HG03097 (cell line): Measurements from ENCODE around the gene SLC25A22.

Experiments
- ATAC-seq: cut with Tn5 transposase; IDR thresholded peaks from one replicate; pipeline ENCODE4 v1.9.1; 2021; ENCODE audit not compliant: unreplicated experiment, low FRiP score

Gene SLC25A22

DNA sequence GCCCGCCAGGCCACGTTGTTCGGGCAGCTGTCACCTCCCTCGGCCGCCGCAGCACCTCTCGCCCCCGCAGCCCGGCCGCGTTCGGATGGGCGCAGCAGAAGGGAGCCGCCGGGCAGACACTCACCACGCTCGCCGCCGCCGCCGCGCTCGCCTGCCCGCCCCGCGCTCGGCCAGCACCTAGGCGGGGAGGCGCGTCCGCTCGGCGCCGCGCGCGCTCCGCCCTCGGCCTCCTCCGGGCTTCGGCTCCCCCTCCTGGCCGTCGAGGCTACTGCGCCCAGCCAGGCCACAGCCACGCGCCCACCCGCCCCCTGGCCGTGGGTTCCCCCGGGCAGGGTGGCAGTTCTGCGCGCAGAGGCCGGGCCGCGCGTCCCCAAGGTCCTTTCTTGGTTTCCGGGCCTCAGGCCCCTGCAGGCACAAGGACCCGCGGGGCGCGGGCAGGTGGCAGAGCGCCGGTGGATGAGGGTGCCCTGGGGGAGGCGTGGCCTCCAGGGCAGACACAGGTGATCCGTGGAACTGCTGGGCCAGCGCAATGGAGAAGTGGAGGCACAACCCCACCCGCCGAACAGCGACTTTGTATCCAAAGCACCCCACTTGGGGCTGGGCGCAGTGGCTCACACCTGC, at the start of gene SLC25A22:
SLC25A22 (minus strand) TSS at position 189 of the 621 bp plus-strand sequence. CDS start 3,275 bp downstream, outside the sequence.
- peak; percentile 53 for ATAC-seq

DNA sequence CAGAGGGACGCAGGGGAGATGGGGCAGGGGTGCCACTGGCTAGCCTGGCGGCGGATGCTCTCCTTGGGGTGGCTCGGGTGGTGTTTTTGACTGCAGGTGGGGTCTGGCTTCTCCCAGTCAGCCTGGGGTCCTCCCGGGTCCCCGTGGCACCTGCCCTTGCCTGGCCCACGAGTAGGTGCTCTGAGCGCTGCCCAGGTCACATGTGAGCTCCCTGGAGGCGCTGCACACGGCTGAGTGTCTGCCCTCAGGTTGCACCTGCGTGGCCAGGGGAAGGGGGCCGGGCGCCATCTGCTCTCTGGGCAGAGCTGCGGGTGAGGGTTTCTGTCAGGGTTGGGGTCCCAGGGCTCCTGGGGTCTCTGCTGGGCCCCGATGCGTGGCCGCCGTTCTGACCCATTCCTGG, 49.8 kb upstream of the SLC25A22 start:
- ATAC-seq = no peak

DNA sequence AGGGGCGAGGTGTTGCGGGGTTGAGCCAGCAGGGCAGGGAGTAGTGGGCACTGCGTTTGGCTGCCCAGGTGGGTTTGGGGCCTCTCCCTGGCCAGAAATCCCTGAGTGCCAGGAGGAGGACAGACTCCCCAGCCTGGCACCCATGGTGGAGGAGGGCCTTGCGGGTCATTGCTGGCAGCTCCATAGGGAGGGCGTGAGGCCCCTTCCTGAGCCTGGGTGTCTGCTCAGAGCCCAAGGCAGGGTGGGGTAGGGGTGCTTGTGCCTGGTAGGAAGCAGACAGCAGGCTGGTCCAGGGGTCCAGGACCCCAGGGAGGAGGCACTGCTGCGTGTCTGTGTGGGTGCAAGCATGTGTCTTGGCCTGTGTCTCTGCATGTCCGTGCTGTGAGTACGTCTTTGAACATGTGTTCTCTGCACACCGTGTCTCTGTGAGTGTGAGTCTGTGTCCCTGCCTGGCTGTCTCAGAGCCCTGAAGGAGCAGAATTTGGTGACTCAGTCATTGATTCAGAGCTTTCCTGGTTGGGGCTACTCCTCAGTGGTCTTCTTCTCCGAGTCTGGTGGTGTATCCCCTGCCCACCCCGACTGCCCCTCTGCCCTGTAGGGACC, 48.5 kb upstream of the SLC25A22 start:
- no peak for ATAC-seq

DNA sequence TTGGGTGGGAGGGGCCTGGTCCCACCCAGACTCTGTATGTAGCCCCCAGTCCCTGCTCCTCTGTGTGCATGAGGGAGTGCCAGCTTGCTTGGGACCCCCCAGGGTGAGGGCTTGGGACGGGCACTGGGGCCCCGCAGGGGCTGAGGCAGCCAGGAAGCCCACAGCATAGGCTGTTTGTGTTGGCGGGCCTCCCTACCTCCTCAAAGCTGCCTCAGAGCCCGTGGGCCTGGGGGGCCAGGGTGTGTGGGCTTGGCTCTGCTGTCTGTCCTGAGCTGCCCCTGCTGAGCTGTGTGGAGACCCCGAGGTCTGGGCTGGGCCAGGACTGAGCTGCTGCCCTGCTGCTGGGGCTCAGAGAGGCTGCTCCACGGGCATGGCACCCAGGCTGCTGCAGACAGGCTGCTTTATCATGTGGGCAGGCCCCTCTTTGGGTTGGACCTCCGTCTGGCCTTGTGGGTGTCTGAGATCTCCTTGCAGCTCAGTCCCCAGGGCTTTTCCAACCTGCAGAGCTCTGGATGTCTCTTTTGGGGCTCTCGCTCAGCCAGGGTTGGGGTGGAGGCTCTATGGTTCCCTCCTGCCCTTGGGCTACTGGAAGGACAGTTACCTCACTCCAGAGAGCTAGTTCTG, 47.9 kb upstream of the SLC25A22 start:
- no peak for ATAC-seq

DNA sequence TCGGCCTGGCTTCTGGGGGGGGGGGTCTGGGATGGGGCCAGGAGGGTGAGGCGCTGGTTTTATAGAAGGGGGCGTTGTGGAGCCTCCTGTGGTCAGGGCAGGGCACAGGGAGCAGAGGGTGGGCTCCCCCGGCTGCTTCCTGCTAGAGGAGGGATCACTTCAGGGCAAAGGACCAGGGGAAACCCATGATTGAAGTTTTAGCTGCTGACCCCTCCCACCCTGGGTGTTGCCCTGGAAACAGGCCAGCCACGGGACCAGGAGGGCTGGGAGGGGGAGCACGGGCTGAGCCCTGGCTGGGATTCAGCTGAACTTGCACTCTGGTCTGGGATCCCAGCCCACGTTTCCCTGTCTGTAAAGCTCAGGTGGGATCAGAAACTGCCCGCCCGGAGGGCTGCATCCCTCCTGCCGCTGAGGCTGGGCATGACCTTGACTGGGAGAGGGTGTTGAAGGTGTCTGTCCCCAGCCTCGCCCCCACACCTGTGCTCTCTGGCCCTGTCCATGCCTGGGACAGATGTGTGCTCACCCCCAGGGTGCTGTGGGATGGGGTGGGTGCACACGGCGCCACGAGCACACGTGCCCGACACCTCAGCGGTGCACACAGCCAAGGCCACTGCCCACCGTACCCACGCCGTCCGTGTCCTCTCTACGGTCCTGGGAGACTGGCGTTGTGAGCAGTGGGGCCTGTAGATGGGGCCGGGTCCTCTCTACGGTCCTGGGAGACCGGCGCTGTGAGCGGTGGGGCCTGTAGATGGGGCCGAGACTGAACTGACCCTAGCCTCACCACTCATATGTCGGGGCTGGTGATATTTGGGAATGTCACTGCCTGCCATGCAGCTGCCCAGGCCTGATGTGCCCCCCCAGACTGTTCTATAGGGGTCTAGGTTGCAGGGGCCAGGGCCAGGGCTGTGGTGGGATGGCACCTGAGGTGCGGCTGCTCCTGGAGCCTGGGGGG, 46.9 kb upstream of the SLC25A22 start:
- ATAC-seq = no peak

DNA sequence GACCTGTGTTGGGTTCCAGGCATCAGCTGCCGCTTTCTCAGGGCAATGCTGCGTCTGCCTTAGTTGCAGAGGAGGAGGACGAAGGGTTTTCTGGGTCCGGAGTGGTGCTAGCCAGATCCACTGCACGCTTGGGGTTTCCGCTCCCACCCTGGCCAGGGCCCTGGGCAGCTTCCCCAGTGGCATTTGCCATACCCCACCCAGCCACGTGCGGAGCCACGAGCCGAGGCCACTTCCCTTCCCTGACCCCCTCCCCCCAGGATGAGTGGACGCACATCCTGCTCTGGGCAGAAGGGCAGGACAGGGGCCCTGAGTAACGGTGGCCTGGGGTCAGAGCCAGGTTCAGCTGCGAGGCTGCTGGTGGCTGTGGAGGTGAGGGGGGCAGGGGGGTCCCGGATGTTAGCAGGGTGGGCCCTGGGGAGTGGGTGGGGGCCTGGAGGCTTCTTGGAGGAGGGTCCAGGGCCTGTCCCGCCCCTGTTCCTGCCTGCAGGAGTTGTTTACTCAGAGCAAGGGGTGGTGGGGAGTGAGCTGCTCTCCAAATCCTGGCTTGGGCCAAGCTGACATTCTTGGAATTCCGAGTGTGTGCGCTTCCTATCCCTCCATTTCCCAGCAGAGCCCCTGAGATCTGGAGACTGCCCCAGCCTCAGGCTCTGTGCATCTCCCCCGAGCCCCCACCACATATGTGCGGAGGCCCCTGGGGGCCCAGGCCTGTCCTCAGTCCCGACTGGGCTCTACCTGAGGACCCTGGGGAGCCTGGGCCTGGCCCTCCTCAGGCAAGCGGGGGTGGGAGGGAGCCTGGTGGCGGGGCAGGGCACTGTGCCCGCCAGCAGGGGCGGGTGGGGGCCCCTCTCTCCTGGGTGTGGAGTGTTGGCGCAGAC, 46.0 kb upstream of the SLC25A22 start:
- ATAC-seq = no peak

DNA sequence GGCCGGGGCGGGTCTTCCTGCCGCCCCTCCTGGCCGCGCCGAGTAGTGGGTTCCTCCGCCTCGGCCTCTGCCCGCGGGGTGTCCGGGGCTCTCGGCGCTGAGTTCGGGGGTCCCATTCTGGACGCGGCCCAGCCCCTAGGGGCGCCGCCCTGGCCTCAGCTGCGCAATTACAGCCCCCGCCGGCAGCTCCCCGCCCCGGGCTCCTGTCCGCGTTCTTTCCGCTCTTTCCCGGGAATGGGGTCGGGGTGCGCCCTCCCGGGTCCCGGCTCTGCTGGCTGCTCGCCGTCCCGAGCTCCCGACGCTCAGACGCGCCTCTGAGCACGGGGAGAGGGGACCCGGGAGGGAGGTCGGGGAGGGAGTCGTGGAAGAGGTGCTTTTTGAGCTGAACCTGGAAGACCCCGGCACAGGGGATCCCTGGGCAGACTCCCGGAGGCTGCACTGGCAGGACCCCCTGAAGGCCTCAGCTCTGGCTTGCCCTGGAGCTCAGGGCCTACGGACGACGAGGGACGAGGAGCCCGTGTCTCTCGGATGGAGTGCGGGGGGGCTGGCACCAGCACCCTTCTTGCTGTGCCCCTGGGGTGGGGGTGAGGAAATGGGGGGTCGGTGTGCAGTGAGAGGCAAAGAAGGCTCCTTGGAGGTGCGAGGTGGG, 45.1 kb upstream of the SLC25A22 start:
- no peak for ATAC-seq

DNA sequence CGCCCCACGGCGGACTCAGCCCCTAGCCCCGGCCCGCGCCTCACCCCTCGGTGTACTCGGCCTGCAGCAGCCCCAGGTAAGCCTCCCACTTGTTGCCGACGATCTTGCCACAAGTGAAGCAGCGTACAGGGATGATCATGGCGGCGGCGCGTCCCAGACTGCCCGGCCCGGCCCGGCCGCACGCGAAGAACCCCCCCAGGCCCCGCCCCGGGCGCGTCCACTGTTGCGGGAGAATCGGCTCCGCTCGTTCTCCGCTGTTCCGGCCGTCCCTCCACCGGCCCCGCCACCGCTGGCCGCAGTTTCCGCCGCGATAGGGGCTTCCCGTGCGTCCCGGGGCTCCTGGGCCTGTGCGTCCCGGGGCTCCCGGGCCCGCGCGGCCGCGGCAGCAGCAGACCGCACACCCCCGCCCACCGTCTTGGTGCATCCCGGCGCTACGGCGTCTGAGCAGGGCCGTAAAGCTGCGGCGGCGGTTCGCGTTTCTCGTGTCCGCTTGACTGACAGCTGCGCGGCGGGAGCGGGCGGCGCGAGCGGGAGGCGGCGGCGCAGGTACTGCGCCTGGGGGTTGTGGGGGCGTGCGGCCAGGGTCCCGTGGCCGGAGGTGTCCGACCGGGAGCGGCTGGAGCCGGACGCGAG, 44.4 kb upstream of the SLC25A22 start, which contains the start of the genes POLR2L and TSPAN4:
POLR2L (minus strand) TSS at position 160 of the 633 bp plus-strand sequence; CDS start at position 139, 21 bp downstream.
TSPAN4 (plus strand) TSS at position 483 of the 633 bp plus-strand sequence. CDS start 7,453 bp downstream, outside the sequence.
- ATAC-seq = peak; percentile 49

DNA sequence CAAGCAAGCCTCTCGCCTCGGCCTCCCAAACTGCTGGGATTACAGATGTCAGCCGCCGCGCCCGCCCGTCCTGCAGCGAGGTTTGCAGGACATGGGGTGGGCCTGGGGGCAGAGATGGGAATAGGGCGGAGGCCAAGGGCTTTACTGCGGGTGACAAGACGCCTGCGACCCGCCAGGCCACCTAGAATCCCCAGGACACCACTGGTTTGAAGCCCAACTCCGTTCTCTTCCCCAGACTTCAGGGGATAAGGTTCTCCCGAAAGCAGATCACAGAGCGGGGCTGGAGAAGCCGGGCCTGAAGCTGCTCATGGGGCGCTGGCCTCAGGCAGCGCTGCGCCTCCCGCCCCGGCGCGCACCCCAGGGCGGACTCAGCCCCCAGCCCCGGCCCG, 43.9 kb upstream of the SLC25A22 start:
- ATAC-seq = peak; percentile 23

DNA sequence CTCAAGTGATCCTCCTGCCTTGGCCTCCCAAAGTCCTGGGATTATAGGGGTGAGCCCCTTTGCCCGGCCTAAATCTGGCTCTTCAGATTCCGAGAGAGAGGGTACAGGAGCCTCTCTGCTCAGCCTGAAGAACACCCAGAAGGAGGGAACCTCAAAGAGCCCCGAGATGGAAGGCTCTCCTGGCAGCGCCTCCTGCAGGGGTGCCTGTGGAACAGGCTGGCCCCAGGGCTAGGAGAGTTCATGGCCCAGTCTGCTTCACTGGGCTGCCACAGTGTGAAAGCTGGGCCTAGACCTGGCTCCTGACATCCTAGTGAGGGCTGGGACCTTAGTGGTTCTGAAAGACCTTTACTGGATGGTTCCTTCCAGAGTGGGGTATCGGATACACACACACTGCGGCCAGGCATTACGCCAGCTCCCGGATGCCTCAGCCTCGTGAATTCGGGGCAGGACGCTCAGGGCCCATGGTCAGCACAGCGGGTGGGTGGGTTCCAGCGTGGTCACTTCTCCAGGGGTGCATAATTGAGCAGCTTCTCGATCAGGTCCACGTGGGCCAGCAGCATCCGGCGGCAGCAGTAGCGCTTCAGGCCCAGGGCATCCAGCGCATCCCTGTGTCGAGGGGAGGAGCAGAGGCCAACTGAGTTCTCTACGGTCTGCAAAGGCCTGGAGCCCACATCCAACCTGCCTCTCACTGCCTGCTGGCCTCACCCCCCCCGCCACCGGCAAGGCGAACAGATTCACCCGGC, 42.0 kb upstream of the SLC25A22 start:
- no peak for ATAC-seq

DNA sequence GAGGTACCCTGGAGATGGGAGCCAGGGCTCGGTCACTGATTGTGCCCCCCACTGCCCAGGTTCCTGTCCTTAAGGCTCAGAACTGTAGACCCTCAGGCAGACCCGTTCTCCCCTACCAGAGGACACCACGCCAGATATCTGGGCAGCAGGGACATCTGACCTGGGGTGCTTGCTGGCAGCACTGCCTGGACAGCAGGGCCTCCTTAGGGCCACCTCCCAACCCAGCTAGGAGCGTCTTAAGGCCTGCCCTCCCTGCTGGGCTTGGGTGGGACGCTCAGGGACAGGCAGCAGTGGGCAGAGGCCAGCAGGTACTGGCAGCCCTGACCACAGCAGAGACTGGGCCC, 41.2 kb upstream of the SLC25A22 start:
- ATAC-seq = no peak

DNA sequence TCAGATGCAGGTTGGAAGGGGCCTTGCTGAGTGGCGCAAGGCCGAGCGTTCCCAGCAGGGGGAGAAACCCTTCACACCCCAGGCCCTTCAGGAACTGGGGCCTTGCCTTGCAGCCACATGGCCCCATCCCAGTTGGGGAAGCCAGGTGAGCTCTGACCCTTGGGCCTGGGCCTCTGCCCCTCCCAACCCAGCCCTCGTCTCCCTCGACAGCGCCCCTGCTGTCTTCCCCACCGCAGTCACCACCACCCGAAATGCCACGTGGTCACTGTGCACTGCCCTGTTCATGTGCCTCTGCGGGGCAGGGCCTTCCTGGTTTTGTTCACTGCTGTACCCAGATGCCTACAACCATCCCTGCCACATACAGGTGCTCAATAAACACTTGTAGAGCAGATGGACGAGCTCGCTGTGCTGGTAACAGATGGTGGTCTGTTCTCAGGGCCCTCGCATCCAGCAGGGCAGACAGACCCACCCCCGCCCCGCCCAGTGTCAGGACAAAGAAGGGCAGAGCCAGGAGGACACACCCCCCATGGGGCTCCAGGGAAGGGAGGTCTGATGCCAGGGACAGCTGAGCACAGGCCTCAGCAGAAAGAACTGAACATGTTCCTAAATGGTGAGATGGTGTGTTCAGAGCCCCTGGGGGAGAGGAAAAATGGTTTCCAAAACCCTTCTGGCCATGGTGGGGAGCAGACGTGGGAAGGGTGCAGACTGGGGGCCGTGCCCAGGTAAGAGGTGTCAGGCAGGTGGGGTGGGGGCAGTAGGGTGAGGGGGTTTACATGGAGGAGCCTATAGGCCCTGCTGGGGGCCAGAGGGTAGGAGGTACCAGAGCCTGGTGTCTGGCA, 40.6 kb upstream of the SLC25A22 start:
- ATAC-seq = no peak

DNA sequence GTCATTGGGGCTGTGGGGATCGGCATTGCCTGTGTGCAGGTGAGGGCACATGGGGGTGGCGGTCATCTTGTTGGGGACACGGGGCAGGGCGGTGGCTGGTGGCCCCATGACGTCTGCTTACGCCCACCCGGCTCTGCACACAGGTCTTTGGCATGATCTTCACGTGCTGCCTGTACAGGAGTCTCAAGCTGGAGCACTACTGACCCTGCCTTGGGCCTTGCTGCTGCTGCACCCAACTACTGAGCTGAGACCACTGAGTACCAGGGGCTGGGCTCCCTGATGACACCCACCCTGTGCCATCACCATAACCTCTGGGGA, 39.9 kb upstream of the SLC25A22 start:
- ATAC-seq = no peak

DNA sequence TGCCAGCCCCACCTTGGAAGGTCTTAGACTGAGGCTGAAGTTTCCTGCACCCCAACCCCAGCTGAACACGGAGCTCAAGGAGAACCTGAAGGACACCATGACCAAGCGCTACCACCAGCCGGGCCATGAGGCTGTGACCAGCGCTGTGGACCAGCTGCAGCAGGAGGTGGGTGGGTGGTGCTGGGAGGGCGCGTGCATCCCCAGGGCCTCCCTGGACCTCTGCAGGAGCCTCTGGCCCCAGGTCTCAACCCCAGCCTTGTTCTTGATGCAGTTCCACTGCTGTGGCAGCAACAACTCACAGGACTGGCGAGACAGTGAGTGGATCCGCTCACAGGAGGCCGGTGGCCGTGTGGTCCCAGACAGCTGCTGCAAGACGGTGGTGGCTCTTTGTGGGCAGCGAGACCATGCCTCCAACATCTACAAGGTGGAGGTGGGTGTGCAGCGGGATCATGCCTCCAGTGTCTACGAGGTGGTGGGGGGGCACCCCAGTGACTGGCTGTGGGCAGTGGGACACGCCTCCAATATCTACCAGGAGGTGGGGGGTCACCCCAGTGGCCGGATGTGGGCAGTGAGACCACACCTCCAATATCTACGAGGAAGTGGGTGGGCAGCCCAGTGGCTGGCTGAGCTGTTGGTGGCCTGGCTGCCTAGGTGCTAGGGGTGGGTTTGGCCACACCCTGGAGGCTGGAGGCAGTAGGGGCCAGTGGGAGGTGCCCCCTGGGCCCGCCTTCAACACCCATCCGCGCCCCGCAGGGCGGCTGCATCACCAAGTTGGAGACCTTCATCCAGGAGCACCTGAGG, 39.3 kb upstream of the SLC25A22 start:
- no peak for ATAC-seq

DNA sequence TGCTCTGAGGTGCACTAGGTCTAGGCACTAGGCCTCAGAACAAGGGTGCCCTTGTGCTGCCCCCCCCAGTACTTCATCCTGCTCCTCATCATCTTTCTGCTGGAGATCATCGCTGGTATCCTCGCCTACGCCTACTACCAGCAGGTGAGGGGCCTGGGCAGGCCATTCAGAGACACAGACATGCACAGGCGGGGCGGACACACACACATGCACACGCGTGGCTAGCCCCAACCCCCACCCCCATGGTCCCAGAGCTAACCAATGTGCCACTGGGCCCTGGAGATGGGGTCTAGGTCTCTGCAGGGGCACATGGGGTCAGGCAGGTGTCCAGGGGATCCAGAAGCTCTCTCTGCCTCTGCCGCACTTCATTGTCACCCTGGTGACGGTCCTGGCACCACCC, 38.6 kb upstream of the SLC25A22 start:
- no peak for ATAC-seq

DNA sequence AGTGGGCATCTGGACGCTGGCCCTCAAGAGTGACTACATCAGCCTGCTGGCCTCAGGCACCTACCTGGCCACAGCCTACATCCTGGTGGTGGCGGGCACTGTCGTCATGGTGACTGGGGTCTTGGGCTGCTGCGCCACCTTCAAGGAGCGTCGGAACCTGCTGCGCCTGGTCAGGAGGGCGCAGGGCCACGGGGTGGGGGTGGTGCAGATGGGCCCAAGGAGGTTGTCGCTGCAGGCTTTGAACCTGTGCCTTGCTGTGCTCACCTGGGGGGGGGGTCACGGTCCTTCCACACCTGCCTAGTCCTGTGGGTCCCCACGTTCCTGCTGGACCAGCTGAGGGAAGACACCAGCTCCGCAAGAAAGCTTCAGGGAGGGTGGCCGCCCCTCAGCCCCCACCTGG, 38.2 kb upstream of the SLC25A22 start:
- no peak for ATAC-seq
